ENCODE results near the gene ATP1A3.

ATP1A3 gene

GRCh38 chr19:42006569-42006968 is 12.5 kb upstream of the ATP1A3 start:
- 96 to 97% methylated on average over 8 to 11 of the region's 13 CpGs for WGBS, 2 experiments (ENCODE audit: insufficient coverage in 2 of 2)
- Histone ChIP-seq H3K4me3 (ENCODE audit: extremely low read depth, insufficient read depth, low read length, poor library complexity, severe bottlenecking) (no peak overlapping the region), H3K27ac (ENCODE audit: low read depth, low read length, severe bottlenecking) (no peak overlapping the region), H3K36me3 (ENCODE audit: control insufficient read depth, insufficient read depth, low read length) (no peaks in the 10 kb centered on the region), H3K4me1 (ENCODE audit: control insufficient read depth, insufficient read depth, low read length, poor library complexity, severe bottlenecking) (no peaks in the 10 kb centered on the region), H3K9me3 (ENCODE audit: control insufficient read depth, low read length) (no peaks in the 10 kb centered on the region)

GRCh38 chr19:42005504-42005903 is 11.5 kb upstream of the ATP1A3 start:
- Histone ChIP-seq H3K27ac (ENCODE audit: low read depth, low read length, severe bottlenecking) (no peak overlapping the region), H3K9me3 (ENCODE audit: control insufficient read depth, low read length) (no peaks in the 10 kb centered on the region), H3K36me3 (ENCODE audit: control insufficient read depth, insufficient read depth, low read length) (no peaks in the 10 kb centered on the region), H3K4me1 (ENCODE audit: control insufficient read depth, insufficient read depth, low read length, poor library complexity, severe bottlenecking) (no peaks in the 10 kb centered on the region), H3K4me3 (ENCODE audit: extremely low read depth, insufficient read depth, low read length, poor library complexity, severe bottlenecking) (no peak overlapping the region)
- WGBS, 2 experiments (ENCODE audit: insufficient coverage in 2 of 2), result 96 to 97% methylated on average over 22 of the region's 22 CpGs

- 79 to 90% methylated on average over 9 to 16 of the region's 21 CpGs for WGBS, 2 experiments (ENCODE audit: insufficient coverage in 2 of 2)
Observed at GRCh38 chr19:42003506-42004294, 9.7 kb upstream of the ATP1A3 start.

GRCh38 chr19:41999878-42000208 is 5.8 kb upstream of the ATP1A3 start:
- H3K4me1 ChIP-seq (ENCODE audit: control insufficient read depth, insufficient read depth, low read length, poor library complexity, severe bottlenecking), result peaks cover 8% of the 10 kb centered on the region
- no peaks in the 10 kb centered on the region for H3K36me3 ChIP-seq (ENCODE audit: control insufficient read depth, insufficient read depth, low read length)
- WGBS, 2 experiments (ENCODE audit: insufficient coverage in 2 of 2), result 86 to 96% methylated on average over 7 of the region's 7 CpGs
- H3K9me3 ChIP-seq (ENCODE audit: control insufficient read depth, low read length), result no peaks in the 10 kb centered on the region
- no peak overlapping the region for H3K4me3 ChIP-seq (ENCODE audit: extremely low read depth, insufficient read depth, low read length, poor library complexity, severe bottlenecking)
- no peak overlapping the region for H3K27ac ChIP-seq (ENCODE audit: low read depth, low read length, severe bottlenecking)

More at GRCh38 chr19:42003506-42004294, 9.7 kb upstream of the ATP1A3 start:
- no peaks in the 10 kb centered on the region for H3K4me1 ChIP-seq (ENCODE audit: control insufficient read depth, insufficient read depth, low read length, poor library complexity, severe bottlenecking)
- H3K27ac ChIP-seq (ENCODE audit: low read depth, low read length, severe bottlenecking), result no peak overlapping the region
- H3K9me3 ChIP-seq (ENCODE audit: control insufficient read depth, low read length), result no peaks in the 10 kb centered on the region
- no peaks in the 10 kb centered on the region for H3K36me3 ChIP-seq (ENCODE audit: control insufficient read depth, insufficient read depth, low read length)
- H3K4me3 ChIP-seq (ENCODE audit: extremely low read depth, insufficient read depth, low read length, poor library complexity, severe bottlenecking), result no peak overlapping the region

- no peak overlapping the region for H3K27ac ChIP-seq (ENCODE audit: low read depth, low read length, severe bottlenecking)
- H3K9me3 ChIP-seq (ENCODE audit: control insufficient read depth, low read length), result no peaks in the 10 kb centered on the region
- no peaks in the 10 kb centered on the region for H3K36me3 ChIP-seq (ENCODE audit: control insufficient read depth, insufficient read depth, low read length)
- no peak overlapping the region for H3K4me3 ChIP-seq (ENCODE audit: extremely low read depth, insufficient read depth, low read length, poor library complexity, severe bottlenecking)
- peaks cover 8% of the 10 kb centered on the region for H3K4me1 ChIP-seq (ENCODE audit: control insufficient read depth, insufficient read depth, low read length, poor library complexity, severe bottlenecking)
- 19 to 23% methylated on average over 26 to 41 of the region's 55 CpGs for WGBS, 2 experiments (ENCODE audit: insufficient coverage in 2 of 2)
Observed at GRCh38 chr19:41999071-41999877, 5.2 kb upstream of the ATP1A3 start.

DNA sequence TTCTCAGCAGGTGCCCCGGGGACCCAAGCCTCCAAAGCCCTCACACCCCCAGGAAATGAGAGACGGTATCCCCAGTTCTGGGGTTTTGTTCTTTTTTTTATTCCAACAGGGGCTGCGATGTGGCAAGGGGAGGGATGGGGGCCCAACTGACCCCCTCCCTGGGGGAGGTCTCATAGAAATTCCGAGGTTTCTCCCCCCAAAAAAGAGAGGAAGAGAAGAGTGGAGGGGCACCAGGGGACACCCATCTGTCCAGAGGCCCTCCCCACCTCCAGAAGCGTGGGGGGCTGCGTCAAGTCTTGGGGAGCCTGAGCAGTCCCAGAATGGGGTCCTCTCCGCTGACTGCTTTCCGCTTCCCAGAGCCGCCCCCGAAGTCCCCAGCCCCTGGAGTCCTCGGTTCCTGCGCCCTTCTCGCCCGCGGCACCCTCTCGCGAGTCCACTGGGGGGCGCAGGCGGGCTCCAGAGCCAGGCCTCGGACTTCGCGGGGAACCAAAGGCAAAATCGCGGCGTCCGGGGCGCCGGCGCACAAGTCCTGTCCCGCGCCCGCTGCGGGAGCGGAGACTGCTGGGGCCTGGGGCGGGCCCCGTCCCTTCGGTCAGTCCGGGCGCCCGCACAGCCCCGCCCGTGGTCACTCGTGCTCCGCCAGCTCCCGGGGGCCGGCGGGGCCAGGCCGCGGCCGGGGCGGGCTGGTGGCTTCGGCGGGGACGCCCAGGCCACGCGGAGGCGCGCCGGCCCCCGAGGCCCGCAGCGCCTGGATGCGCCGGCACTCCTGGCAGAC is 4.4 kb upstream of the ATP1A3 start:
- Histone ChIP-seq H3K4me3 (ENCODE audit: extremely low read depth, insufficient read depth, low read length, poor library complexity, severe bottlenecking) (no peak overlapping the region), H3K9me3 (ENCODE audit: control insufficient read depth, low read length) (no peaks in the 10 kb centered on the region), H3K36me3 (ENCODE audit: control insufficient read depth, insufficient read depth, low read length) (no peaks in the 10 kb centered on the region), H3K4me1 (ENCODE audit: control insufficient read depth, insufficient read depth, low read length, poor library complexity, severe bottlenecking) (peaks cover 12% of the 10 kb centered on the region), H3K27ac (ENCODE audit: low read depth, low read length, severe bottlenecking) (no peak overlapping the region)
- 0 to 3% methylated on average over 42 to 47 of the region's 64 CpGs for WGBS, 2 experiments (ENCODE audit: insufficient coverage in 2 of 2)

GRCh38 chr19:41997851-41998229 is 3.8 kb upstream of the ATP1A3 start:
- Histone ChIP-seq H3K4me1 (ENCODE audit: control insufficient read depth, insufficient read depth, low read length, poor library complexity, severe bottlenecking) (peaks cover 12% of the 10 kb centered on the region), H3K36me3 (ENCODE audit: control insufficient read depth, insufficient read depth, low read length) (no peaks in the 10 kb centered on the region), H3K4me3 (ENCODE audit: extremely low read depth, insufficient read depth, low read length, poor library complexity, severe bottlenecking) (no peak overlapping the region), H3K27ac (ENCODE audit: low read depth, low read length, severe bottlenecking) (no peak overlapping the region), H3K9me3 (ENCODE audit: control insufficient read depth, low read length) (no peaks in the 10 kb centered on the region)
- WGBS, 2 experiments (ENCODE audit: insufficient coverage in 2 of 2), result 6 to 7% methylated on average over 12 to 13 of the region's 14 CpGs

- Histone ChIP-seq H3K9me3 (ENCODE audit: control insufficient read depth, low read length) (no peaks in the 10 kb centered on the region), H3K27ac (ENCODE audit: low read depth, low read length, severe bottlenecking) (no peak overlapping the region), H3K36me3 (ENCODE audit: control insufficient read depth, insufficient read depth, low read length) (no peaks in the 10 kb centered on the region), H3K4me3 (ENCODE audit: extremely low read depth, insufficient read depth, low read length, poor library complexity, severe bottlenecking) (no peak overlapping the region), H3K4me1 (ENCODE audit: control insufficient read depth, insufficient read depth, low read length, poor library complexity, severe bottlenecking) (peaks cover 12% of the 10 kb centered on the region)
- WGBS, 2 experiments (ENCODE audit: insufficient coverage in 2 of 2), result 1 to 2% methylated on average over 26 to 32 of the region's 35 CpGs
Observed at GRCh38 chr19:41997121-41997850, 3.3 kb upstream of the ATP1A3 start.

DNA sequence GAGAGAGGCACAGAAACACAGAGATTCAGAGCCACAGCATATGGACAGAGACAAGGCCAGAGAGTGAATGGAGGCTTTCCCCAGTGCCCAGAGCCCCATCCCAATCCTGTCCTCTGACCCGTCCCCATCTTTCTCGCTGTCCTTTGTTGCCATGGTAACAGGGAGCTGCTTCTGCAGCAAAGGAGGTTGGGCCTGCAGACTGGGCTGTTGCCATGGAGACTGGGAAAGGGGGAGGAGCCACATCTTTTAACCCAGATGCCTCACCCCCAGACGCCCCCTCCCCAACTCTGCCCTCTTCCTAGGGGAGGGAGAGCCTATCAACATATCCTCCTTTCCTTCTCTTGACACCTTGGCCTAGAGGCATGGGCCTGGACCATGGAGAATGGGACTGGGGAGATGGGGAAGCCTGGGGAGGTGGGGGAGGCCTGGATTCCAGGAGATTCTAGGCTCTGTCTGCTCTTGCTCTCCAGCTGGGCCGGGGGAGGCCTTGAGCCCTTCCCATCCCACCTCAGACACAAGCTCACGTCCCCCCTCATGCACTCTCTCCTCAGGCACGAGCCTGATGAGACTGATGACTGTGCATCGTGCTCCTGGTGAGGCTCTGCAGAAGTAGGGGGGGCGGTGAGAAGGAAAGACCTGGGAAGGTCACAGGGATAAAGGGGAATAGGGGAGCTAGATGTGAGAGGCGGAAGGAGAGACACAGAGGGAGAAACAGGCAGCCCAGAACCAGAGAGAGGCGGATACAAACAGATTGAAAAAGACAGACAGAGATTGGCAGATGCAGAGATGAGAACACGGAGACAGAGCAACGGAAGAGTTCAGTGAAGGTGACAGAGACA is 2.1 kb upstream of the ATP1A3 start:
- H3K4me1 ChIP-seq (ENCODE audit: control insufficient read depth, insufficient read depth, low read length, poor library complexity, severe bottlenecking), result peaks cover 12% of the 10 kb centered on the region
- no peaks in the 10 kb centered on the region for H3K9me3 ChIP-seq (ENCODE audit: control insufficient read depth, low read length)
- H3K27ac ChIP-seq (ENCODE audit: low read depth, low read length, severe bottlenecking), result no peak overlapping the region
- H3K36me3 ChIP-seq (ENCODE audit: control insufficient read depth, insufficient read depth, low read length), result no peaks in the 10 kb centered on the region
- 42 to 47% methylated on average over 7 to 8 of the region's 12 CpGs for WGBS, 2 experiments (ENCODE audit: insufficient coverage in 2 of 2)
- H3K4me3 ChIP-seq (ENCODE audit: extremely low read depth, insufficient read depth, low read length, poor library complexity, severe bottlenecking), result no peak overlapping the region
